ENCODE data around the gene PEX12.

DNA sequence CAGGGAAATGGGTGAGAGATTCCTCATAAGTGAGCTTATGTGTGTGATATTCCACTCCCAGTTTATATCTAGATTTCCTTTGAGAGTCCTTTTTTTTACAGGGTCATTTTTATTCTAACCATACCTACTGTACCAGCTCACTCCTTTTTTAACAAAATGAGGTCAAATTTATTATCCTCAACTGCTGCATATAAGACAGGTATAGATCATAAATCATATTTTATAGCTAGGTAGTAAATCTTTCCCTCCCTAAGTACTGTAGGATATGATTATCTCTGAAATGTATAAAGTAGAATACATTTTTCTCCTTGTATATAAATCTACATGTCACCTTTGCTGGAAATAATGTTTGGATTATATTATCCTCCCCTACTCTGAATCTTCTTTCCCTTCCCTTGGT, 40.3 kb upstream of the PEX12 start:
- no peak for TF ChIP-seq COPS2 (conservative IDR thresholded peaks at IDR 0.05)
- TF ChIP-seq, protein P1, sequence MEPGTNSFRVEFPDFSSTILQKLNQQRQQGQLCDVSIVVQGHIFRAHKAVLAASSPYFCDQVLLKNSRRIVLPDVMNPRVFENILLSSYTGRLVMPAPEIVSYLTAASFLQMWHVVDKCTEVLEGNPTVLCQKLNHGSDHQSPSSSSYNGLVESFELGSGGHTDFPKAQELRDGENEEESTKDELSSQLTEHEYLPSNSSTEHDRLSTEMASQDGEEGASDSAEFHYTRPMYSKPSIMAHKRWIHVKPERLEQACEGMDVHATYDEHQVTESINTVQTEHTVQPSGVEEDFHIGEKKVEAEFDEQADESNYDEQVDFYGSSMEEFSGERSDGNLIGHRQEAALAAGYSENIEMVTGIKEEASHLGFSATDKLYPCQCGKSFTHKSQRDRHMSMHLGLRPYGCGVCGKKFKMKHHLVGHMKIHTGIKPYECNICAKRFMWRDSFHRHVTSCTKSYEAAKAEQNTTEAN (CRISPR knock-in tag; IDR thresholded peaks at IDR 0.05), result no peak
- TF ChIP-seq, protein P2, sequence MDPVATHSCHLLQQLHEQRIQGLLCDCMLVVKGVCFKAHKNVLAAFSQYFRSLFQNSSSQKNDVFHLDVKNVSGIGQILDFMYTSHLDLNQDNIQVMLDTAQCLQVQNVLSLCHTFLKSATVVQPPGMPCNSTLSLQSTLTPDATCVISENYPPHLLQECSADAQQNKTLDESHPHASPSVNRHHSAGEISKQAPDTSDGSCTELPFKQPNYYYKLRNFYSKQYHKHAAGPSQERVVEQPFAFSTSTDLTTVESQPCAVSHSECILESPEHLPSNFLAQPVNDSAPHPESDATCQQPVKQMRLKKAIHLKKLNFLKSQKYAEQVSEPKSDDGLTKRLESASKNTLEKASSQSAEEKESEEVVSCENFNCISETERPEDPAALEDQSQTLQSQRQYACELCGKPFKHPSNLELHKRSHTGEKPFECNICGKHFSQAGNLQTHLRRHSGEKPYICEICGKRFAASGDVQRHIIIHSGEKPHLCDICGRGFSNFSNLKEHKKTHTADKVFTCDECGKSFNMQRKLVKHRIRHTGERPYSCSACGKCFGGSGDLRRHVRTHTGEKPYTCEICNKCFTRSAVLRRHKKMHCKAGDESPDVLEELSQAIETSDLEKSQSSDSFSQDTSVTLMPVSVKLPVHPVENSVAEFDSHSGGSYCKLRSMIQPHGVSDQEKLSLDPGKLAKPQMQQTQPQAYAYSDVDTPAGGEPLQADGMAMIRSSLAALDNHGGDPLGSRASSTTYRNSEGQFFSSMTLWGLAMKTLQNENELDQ (CRISPR knock-in tag; IDR thresholded peaks at IDR 0.05; ENCODE audit: borderline replicate concordance), result no peak
- TF ChIP-seq POLR2A (conservative IDR thresholded peaks at IDR 0.05), result no peak
- no peak for TF ChIP-seq EGR1 (conservative IDR thresholded peaks at IDR 0.05)
- TF ChIP-seq CSDE1 (IDR thresholded peaks at IDR 0.05), result no peak
- no peak for TF ChIP-seq RAD21 (CRISPR knock-in tag; conservative IDR thresholded peaks at IDR 0.05 in 1 of 2, IDR thresholded peaks at IDR 0.05 in 1 of 2)
- TF ChIP-seq XRCC3 (IDR thresholded peaks at IDR 0.05), result no peak
- TF ChIP-seq ZNF23 (CRISPR knock-in tag; IDR thresholded peaks at IDR 0.05), result no peak
- TF ChIP-seq BRCA1 (IDR thresholded peaks at IDR 0.05), result no peak
- TF ChIP-seq BRCA1 (CRISPR knock-in tag; IDR thresholded peaks at IDR 0.05), result no peak
- no peak for TF ChIP-seq JUN (IDR thresholded peaks at IDR 0.05; ENCODE audit: borderline replicate concordance, low read depth, low read length)
- TF ChIP-seq JUN (CRISPR knock-in tag; IDR thresholded peaks at IDR 0.05; ENCODE audit: borderline replicate concordance), result no peak
- no peak for TF ChIP-seq ZNF584 (CRISPR knock-in tag; IDR thresholded peaks at IDR 0.05; ENCODE audit: low read depth)

All from K562 (cell line).